ENCODE results near the gene FCHSD2. TPM values are rescaled to one million over a fixed set of nuclear protein-coding genes. Genes with fewer than 3 reads are reported as not detected.
"Not testable (repeated sequence)": the region's sequence is repeated elsewhere in the genome, so short reads cannot be mapped to it uniquely, and the experiment has no call there.

Gene FCHSD2
- total RNA-seq, 1 donor from 2014 or later = 10.0 TPM

GRCh38 chr11:73074319-73074718, 67.8 kb downstream of the FCHSD2 start:
- no peak for TF ChIP-seq CTCF (IDR thresholded peaks at IDR 0.05; ENCODE audit: insufficient read depth, low read length, severe bottlenecking)
- Histone ChIP-seq H3K36me3 (ENCODE audit: control insufficient read depth, insufficient read depth, low read length) (no peaks in the 10 kb centered on the region), H3K27me3 (ENCODE audit: control insufficient read depth, insufficient read depth, low read length) (no peaks in the 10 kb centered on the region), H3K4me3 (ENCODE audit: low read depth, low read length) (no peak overlapping the region)
- no peak for DNase-seq (ENCODE audit: low read depth)
- no peak for FAIRE-seq

DNA sequence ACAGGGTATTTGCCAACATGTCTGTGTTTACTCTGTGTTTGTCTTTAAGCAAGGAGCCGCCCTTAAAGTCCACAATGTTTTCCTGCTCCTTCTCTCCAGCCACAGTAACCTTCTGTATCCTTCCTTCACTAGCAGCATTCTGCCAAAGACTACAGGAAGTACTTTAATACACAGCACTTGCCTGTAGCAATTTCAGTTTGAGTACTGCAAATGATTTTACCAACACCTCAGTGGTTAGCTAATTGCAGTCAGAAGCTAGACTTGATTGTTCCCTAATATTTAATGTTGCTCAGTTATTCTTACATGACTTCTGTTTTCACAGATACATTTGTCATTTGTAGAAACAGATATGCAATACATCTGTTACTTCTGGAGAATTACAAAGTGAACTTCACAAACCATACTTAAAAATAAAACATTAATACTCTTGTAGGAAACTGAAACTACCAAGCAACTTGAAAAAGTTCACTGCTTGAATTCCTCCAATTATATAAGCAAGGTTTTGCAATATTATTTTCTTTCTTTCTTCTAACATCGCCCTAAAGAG, 69.1 kb downstream of the FCHSD2 start:
- FAIRE-seq (no peak), DNase-seq (ENCODE audit: low read depth) (peak; percentile 69)
- TF ChIP-seq CTCF (IDR thresholded peaks at IDR 0.05; ENCODE audit: insufficient read depth, low read length, severe bottlenecking) = no peak
- no peaks in the 10 kb centered on the region for H3K36me3 ChIP-seq (ENCODE audit: control insufficient read depth, insufficient read depth, low read length)
- H3K27me3 ChIP-seq (ENCODE audit: control insufficient read depth, insufficient read depth, low read length) = no peaks in the 10 kb centered on the region
- no peak overlapping the region for H3K4me3 ChIP-seq (ENCODE audit: low read depth, low read length)

DNA sequence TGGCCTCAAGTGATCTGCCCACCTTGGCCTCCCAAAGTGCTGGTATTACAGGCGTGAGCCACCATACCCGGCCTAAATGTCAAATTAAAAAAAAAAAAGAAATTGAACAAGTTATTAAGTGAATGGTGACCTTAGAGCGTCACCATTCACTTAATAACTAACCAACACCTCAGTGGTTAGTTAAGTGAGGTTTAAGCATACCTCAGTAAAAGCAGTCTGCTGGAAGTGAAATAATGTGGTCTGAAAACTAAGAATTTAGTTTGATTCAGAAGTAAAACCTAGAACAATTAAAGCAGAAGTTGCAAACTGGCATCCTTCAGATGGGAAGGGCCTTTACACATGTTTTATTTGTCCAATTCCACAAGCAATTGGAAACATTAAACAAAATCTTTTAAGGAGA, 71.5 kb downstream of the FCHSD2 start:
- Histone ChIP-seq H3K27me3 (ENCODE audit: control insufficient read depth, insufficient read depth, low read length) (no peaks in the 10 kb centered on the region), H3K4me3 (ENCODE audit: low read depth, low read length) (no peak overlapping the region), H3K36me3 (ENCODE audit: control insufficient read depth, insufficient read depth, low read length) (no peaks in the 10 kb centered on the region)
- FAIRE-seq = no peak
- no peak for DNase-seq (ENCODE audit: low read depth)
- TF ChIP-seq CTCF (IDR thresholded peaks at IDR 0.05; ENCODE audit: insufficient read depth, low read length, severe bottlenecking) = no peak

DNA sequence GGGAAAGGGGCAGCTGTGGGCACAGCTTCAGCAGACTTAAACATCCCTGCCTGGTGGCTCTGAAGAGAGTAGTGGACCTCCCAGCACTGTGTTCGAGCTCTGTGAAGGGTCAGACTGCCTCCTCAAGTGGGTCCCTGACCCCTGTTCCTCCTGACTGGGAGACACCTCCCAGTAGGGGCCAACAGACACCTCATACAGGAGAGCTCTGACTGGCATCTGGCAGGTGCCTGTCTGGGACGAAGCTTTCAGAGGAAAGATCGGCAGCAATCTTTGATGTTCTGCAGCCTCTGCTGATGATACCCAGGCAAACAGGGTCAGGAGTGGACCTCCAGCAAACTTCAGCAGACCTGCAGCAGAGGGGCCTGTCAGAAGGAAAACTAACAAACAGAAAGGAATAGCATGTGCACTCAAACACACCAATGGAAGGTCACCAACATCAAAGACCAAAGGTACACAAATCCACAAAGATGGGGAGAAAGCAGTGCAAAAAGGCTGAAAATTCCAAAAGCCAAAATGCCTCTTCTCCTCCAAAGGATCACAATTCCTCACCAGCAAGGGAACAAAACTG, 80.2 kb downstream of the FCHSD2 start:
- not testable (repeated sequence) for H3K4me3 ChIP-seq (ENCODE audit: low read depth, low read length); FAIRE-seq; DNase-seq (ENCODE audit: low read depth); H3K27me3 ChIP-seq (ENCODE audit: control insufficient read depth, insufficient read depth, low read length); H3K36me3 ChIP-seq (ENCODE audit: control insufficient read depth, insufficient read depth, low read length)

DNA sequence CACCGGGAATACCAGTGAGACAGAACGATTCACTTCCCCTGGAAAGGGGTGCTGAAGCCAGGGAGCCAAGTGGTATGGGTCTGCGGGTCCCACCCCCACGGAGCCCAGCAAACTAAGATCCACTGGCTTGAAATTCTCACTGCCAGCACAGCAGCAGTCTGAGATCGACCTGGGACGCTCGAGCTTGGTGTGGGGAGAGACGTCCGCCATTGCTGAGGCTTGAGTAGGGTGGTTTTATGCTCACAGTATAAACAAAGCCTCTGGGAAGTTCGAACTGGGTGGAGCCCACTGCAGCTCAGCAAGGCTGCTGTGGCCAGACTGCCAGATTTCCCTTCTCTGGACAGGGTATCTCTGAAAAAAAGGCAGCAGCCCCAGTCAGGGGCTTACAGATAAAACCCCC, 80.7 kb downstream of the FCHSD2 start:
- not testable (repeated sequence) for H3K27me3 ChIP-seq (ENCODE audit: control insufficient read depth, insufficient read depth, low read length); FAIRE-seq; H3K36me3 ChIP-seq (ENCODE audit: control insufficient read depth, insufficient read depth, low read length); H3K4me3 ChIP-seq (ENCODE audit: low read depth, low read length); DNase-seq (ENCODE audit: low read depth)

GRCh38 chr11:73059915-73060314, 82.2 kb downstream of the FCHSD2 start:
- Histone ChIP-seq H3K27me3 (ENCODE audit: control insufficient read depth, insufficient read depth, low read length) (no peaks in the 10 kb centered on the region), H3K4me3 (ENCODE audit: low read depth, low read length) (no peak overlapping the region), H3K36me3 (ENCODE audit: control insufficient read depth, insufficient read depth, low read length) (no peaks in the 10 kb centered on the region)
- FAIRE-seq (no peak), DNase-seq (ENCODE audit: low read depth) (peak; percentile 62)
- no peak for TF ChIP-seq CTCF (IDR thresholded peaks at IDR 0.05; ENCODE audit: insufficient read depth, low read length, severe bottlenecking)

Measured in bronchial epithelial cell (primary cell).